Measurements from ENCODE around the gene ERLIN1.

The ERLIN1 gene

DNA sequence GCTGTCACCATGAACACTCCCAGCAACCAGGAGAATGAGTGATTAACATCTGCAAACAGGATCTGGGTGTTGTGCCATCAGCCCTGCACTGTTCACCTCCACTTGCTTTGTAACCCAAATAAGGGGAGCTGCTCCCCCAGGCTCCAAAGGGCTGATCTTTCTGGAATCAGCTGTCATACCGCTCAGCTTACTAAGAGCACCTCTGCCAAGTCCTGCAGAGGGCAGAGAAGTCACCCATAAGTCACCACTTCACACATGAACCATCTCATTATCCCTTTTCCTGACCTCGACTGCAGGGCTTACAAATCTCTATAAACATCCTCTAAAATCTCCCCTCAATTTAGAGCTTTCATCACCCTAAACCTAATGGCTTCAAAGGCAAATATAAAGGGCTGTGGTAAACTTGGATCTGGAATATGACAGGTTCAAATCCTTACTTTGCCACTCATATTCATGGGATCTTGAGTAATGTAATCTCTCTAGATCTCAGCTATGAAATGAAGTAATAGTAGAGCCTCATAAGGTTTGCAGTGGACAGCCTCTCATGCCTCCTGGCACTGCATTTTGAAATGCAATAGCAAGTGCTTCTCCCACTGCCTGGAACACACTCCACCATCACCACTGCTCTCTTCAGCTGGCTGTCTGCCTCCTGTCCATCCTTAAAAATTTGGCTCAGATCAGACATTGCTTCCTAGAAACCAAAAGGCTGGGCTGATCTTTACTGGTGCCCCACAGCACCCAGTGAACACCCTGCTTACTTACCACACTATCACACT lies 38.8 kb downstream of the ERLIN1 start:
- TF ChIP-seq, protein P1, sequence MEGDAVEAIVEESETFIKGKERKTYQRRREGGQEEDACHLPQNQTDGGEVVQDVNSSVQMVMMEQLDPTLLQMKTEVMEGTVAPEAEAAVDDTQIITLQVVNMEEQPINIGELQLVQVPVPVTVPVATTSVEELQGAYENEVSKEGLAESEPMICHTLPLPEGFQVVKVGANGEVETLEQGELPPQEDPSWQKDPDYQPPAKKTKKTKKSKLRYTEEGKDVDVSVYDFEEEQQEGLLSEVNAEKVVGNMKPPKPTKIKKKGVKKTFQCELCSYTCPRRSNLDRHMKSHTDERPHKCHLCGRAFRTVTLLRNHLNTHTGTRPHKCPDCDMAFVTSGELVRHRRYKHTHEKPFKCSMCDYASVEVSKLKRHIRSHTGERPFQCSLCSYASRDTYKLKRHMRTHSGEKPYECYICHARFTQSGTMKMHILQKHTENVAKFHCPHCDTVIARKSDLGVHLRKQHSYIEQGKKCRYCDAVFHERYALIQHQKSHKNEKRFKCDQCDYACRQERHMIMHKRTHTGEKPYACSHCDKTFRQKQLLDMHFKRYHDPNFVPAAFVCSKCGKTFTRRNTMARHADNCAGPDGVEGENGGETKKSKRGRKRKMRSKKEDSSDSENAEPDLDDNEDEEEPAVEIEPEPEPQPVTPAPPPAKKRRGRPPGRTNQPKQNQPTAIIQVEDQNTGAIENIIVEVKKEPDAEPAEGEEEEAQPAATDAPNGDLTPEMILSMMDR (IDR thresholded peaks at IDR 0.05; ENCODE audit: low read depth, low read length), result no peak
- DNase-seq (ENCODE audit: extremely low read depth, low read depth), result no peak

DNA sequence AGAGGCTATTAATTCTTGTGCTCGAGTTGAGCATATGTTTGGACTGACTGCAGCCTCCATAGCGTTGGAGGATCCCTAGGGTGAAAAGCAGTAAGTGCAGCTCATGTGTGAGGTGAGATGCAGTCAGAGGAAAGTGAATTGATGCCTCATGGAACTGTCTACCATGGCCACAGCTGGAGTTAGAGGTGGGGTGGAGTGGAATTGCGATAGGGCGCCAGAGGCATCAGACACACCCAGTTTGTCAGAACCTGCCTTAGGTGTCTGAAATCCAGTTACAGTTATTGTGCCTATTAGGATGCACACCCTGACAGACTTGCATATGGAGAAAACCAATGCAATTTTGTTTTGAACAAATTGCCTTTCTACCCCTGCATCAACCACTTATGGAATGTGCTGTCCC lies 39.4 kb downstream of the ERLIN1 start:
- TF ChIP-seq, protein P1 (IDR thresholded peaks at IDR 0.05; ENCODE audit: low read depth, low read length), result no peak
- no peak for DNase-seq (ENCODE audit: extremely low read depth, low read depth)

DNA sequence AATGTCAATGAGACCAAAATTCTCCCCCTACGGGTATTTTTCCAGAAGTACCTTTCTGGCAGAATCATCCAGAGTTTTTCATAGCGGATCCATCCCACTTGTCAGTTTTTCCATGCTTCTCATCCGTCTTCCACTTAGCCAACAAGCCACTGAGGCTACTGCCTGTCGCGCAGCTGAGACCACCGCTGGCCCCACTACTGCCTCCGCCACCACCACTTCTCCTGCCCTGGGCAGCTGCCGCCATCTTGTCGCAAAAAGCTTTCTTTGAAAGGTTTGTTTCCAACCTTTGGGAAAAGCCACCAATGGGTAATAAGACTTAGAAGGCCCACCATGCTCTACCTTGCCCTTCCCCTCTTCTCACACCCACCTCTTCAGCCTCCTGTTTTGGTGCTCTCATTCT lies 42.1 kb downstream of the ERLIN1 start:
- DNase-seq (ENCODE audit: extremely low read depth, low read depth), result no peak
- TF ChIP-seq, protein P1 (IDR thresholded peaks at IDR 0.05; ENCODE audit: low read depth, low read length), result no peak

GRCh38 chr10:100141446-100142087 lies 44.3 kb downstream of the ERLIN1 start:
- no peak for DNase-seq (ENCODE audit: extremely low read depth, low read depth)
- TF ChIP-seq, protein P1 (IDR thresholded peaks at IDR 0.05; ENCODE audit: low read depth, low read length), result no peak

GRCh38 chr10:100140070-100140469 lies 45.8 kb downstream of the ERLIN1 start:
- no peak for DNase-seq (ENCODE audit: extremely low read depth, low read depth)
- TF ChIP-seq, protein P1 (IDR thresholded peaks at IDR 0.05; ENCODE audit: low read depth, low read length), result no peak

- TF ChIP-seq, protein P1 (IDR thresholded peaks at IDR 0.05; ENCODE audit: low read depth, low read length), result no peak
- DNase-seq (ENCODE audit: extremely low read depth, low read depth), result no peak
Observed at GRCh38 chr10:100138921-100139496, 46.8 kb downstream of the ERLIN1 start.

GRCh38 chr10:100135486-100135885 lies 50.3 kb downstream of the ERLIN1 start:
- DNase-seq (ENCODE audit: extremely low read depth, low read depth), result no peak
- TF ChIP-seq, protein P1 (IDR thresholded peaks at IDR 0.05; ENCODE audit: low read depth, low read length), result no peak

Data from AG09319 (cell line).